Smooth muscle cell of the brain vasculature (primary cell): ENCODE results near the gene MIGA1.
"Not testable (repeated sequence)": the region's sequence is repeated elsewhere in the genome, so short reads cannot be mapped to it uniquely, and the experiment has no call there.

Experiments used
- DNase-seq: peaks from one replicate; pipeline ENCODE4 v3.0.0-alpha.2; 2012; ENCODE audit warnings: low read depth, low spot score

The MIGA1 gene, protein sequence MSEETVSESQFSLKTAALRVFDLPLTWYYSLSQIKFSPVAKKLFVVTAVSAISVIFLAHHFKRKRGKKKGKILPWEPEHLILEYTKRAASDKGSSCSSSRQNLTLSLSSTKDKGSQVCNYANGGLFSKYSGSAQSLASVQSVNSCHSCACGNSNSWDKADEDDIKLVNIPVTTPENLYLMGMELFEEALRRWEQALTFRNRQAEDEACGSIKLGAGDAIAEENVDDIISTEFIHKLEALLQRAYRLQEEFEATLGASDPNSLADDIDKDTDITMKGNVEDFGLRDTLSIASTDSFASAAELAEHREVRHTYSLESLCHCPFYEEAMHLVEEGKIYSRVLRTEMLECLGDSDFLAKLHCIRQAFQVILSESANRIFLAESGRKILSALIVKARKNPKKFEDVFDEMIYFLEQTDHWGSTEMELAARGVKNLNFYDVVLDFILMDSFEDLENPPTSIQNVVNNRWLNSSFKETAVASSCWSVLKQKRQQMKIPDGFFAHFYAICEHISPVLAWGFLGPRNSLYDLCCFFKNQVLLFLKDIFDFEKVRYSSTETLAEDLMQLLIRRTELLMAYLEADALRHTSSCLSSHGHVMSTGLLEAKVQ

DNA sequence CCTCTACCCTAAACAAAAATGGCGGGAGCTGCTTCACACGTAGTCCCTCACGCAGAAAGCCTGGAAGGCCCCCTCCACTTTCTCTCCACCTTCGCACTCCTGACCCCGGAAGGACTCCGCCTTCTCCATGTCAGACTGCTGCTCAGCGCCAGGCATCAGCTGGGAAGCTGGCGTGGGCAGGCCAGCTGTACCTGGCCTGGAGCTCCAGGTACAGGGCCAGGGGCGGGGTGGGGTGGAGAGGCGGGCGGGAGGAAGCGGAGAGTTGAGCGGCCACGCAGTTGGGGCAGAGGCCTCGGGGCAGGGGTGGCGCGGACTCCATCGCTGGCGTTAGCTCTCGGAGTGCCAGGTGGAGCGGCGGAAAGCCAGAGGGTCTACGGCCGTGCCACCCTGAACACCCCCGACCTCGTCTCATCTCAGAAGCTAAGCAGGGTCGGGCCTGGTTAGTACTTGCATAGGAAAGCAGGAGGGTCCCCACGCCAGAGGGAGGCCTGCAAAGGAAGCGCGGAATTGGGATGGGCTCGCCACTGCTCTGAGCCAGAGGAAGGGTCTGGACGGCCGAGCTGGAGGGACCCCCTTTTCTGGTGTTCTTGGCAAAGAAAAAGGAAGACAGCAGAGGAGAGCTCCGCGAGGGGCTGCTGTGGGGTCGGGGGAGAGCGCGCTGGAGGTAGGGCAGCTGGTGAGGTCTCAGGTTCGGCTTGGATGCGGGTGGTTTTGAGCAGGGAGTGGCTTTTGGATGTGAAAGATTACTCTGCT lies at the start of gene MIGA1:
TSS of gene MIGA1 (plus strand) at position 121 of the 753 bp plus-strand sequence. CDS start 3,604 bp downstream, outside the sequence.
- peak; percentile 58 for DNase-seq

DNA sequence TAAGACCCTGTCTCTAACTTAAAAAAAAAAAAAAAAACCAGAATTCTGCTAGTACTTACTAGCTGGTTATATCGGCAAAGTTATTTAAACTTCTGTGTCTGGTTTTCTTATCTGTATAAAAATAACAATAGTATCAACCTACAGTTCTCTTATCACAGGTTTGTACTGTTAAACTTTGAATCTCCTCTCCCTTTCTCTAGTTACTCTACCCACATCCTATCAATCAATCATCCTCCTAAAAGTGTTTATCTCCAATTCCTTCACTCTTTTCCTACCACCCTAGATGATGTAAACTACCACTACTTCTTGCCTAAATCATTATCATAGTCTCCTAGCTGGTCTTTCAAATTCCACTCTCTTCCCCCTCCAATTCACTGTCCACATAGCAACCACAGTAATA lies 47.4 kb upstream of the MIGA1 start:
- DNase-seq: no peak

GRCh38 chr1:77739235-77739634 lies 40.2 kb upstream of the MIGA1 start:
- DNase-seq: no peak

DNA sequence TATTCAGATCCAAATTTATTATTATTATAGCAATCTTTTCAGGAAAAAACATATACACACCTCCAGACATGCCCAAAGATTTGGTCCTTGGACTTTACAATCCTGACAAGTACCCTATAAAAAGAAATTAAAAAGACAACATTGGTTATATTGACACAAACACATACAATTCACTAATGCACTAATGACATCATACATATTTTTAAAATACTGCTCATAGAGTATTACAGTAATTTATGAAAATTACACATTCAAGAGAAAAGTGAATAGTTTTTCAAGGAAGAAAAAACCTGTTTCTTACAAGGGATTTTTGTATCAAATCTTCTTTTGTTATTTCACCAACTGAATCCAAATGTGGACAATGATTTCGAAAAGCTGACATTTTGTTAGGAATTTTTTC lies 38.1 kb upstream of the MIGA1 start:
- DNase-seq: no peak

DNA sequence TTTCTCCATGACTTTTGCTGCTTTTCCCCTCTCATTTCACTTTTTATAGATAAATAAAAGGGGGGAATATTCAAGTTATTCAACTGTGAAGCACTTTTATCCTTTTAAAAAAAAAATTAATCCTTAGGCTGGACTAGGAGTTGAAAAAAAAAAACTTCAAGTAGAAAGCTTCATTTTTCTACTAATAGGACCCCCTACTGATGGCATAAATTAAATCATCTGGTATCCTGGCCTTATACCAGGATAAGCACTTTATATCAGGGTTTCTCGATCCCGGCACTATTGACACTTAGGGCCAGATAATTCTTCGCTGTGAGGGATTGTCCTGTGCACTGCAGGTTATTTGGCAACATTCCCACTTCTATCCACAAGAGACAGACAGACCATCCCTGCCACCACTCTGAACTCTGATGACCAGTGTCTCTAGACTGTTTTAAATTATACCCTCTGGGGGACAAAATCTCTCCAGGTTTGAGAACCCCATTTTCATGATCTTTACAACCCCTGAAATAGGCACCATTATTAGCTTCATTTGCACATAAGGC lies 37.4 kb upstream of the MIGA1 start:
- no peak for DNase-seq

- no peak for DNase-seq
Observed at GRCh38 chr1:77744576-77744975, 34.9 kb upstream of the MIGA1 start.

DNA sequence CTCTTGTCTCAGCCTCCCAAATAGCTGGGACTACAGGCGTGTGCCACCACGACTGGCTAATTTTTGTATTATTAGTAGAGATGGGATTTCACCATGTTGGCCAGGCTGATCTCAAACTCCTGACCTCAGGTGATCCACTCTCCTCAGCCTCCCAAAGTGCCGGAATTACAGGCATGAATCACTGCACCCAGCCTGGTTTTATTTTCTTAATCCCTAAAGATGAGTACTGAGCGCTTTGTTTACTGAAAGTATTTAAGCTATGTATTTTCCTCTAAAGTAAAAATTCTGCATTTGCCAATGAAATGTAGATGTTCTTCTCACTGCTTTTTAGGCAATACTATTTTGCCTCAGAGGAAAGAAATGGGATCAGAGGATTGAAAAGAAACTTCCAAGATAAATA lies 30.0 kb upstream of the MIGA1 start:
- not testable (repeated sequence) for DNase-seq

- no peak for DNase-seq
Observed at GRCh38 chr1:77756052-77756754, 23.2 kb upstream of the MIGA1 start.

GRCh38 chr1:77757066-77757584 lies 22.3 kb upstream of the MIGA1 start:
- DNase-seq: no peak

DNA sequence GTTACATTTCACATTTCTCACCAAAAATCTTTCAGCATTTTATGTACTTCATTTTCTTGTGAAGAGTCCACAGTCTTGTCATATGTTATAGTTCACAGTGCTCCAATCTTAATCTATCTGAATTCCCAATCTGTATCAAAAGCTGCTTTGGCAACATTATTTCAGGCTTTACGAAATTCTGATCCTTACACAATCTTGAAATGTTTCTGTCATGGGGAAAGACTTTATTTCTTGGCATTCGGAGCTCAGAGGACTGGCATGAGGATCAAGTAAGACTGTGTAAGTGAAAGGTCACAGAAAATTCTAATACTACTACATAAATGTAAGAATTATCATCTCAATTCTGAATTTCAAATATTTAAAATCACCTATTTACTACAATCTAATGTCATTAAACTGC lies 21.8 kb upstream of the MIGA1 start:
- no peak for DNase-seq

GRCh38 chr1:77759071-77760028 lies 20.1 kb upstream of the MIGA1 start, which contains the start of gene USP33:
USP33 (minus strand) TSS chr1:77759852; CDS start chr1:77741697, 18,155 bp downstream.
- no peak for DNase-seq

GRCh38 chr1:77762072-77762476 lies 17.4 kb upstream of the MIGA1 start:
- DNase-seq: no peak

DNA sequence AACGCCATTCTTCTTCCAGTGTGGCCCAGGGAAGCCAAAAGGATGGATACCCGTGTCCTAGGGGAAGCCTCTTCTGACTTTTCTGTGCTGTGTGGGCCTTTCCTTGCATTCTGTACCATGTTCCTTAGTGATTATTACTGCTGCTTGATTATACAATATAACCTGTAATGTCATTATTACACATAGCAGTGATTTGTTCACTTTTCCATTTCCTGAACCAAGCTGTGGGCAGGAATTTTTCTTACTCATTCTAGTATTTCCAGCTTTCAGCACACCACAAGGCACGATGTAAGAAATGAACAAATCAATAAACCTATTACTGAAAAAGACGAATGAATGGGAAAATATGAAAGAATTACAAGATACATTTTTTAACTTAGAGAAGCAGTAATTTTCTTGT lies 11.4 kb upstream of the MIGA1 start:
- no peak for DNase-seq

- no peak for DNase-seq
Observed at GRCh38 chr1:77776007-77776700, 3.3 kb upstream of the MIGA1 start.

- DNase-seq: no peak
Observed at GRCh38 chr1:77781683-77782082, 2.2 kb downstream of the MIGA1 start.

DNA sequence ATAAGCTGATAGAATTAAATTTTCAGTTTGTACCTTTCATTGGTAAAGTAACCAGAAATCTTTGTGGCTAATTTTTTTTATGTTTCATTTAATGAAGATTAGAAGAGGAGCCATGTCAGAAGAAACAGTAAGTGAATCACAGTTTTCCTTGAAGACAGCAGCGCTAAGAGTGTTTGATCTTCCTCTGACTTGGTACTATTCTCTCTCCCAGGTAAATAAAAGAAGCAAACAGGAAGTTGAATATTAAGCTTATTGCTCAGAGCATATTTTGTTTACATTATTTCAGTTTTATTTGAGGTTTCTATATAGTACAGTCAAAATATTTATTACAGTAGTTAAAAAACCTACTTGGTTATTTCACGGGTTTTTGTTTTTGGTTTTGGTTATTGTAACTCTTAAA lies 3.7 kb downstream of the MIGA1 start:
- DNase-seq: no peak

GRCh38 chr1:77786093-77786741 lies 6.8 kb downstream of the MIGA1 start:
- not testable (repeated sequence) for DNase-seq

- no peak for DNase-seq
Observed at GRCh38 chr1:77794550-77794949, 15.1 kb downstream of the MIGA1 start.
